H1 (cell line): ENCODE results near the gene F7. TPM values are rescaled to one million over a fixed set of nuclear protein-coding genes. Genes with fewer than 3 reads are reported as not detected.

Experiments
- CTCF ChIA-PET: fragments of 300-600 bp; sonication (Branson Sonifier 250); formaldehyde crosslinking; loops from one replicate; lab custom pipeline; 2021; ENCODE audit not compliant: partially characterized antibody; lab: Charles Lee
- POLR2A ChIA-PET: fragments of 300-600 bp; sonication (Branson Sonifier 250); formaldehyde crosslinking; loops from one replicate; lab custom pipeline; 2021; ENCODE audit warnings: inconsistent platforms; ENCODE audit not compliant: partially characterized antibody; lab: Charles Lee
- DNase-seq, 2 experiments: peaks; one replicate each; pipeline versions ENCODE4 v3.0.0 to v3.0.0-alpha.2; 2010 to 2022; ENCODE audit warnings: low spot score in 2 of 2, low read depth in 1 of 2, mixed read lengths in 1 of 2
- FAIRE-seq: peaks from 2 replicates; lab custom pipeline; 2011; peaks lifted over from hg19 to GRCh38; lab: Jason Lieb, UNC
- H2AFZ ChIP-seq: 2 replicates; pipeline ENCODE4 v1.8.1; 2012; ENCODE audit warnings: low read length, inconsistent platforms
- H2AK5ac ChIP-seq: 2 replicates; pipeline ENCODE4 v1.6.1; 2013; ENCODE audit warnings: low read depth, low read length
- H2BK120ac ChIP-seq: replicated peaks from 2 replicates; pipeline ENCODE3; 2013; ENCODE audit warnings: low read depth, low read length, inconsistent platforms
- H2BK12ac ChIP-seq: 2 replicates; pipeline ENCODE4 v1.6.1; 2013; ENCODE audit warnings: low read depth, low read length
- H2BK15ac ChIP-seq: 2 replicates; pipeline ENCODE4 v1.6.1; 2013; ENCODE audit warnings: low read length
- H2BK20ac ChIP-seq: 2 replicates; pipeline ENCODE4 v1.6.1; 2013; ENCODE audit warnings: low read length
- H2BK5ac ChIP-seq: 2 replicates; pipeline ENCODE4 v1.6.1; 2013; ENCODE audit warnings: low read depth, low read length
- H3K14ac ChIP-seq: 2 replicates; pipeline ENCODE4 v1.6.1; 2013; ENCODE audit warnings: inconsistent platforms; ENCODE audit not compliant: insufficient read length
- H3K18ac ChIP-seq: 2 replicates; pipeline ENCODE4 v1.6.1; 2013; ENCODE audit warnings: low read length; ENCODE audit errors: extremely low read depth
- H3K23ac ChIP-seq: 2 replicates; pipeline ENCODE4 v1.6.1; 2013; ENCODE audit warnings: inconsistent platforms; ENCODE audit not compliant: insufficient read length
- H3K23me2 ChIP-seq: 2 replicates; pipeline ENCODE4 v1.6.1; 2013; ENCODE audit warnings: low read depth, low read length
- H3K27ac ChIP-seq: 2 replicates; pipeline ENCODE4 v1.6.1; 2011; ENCODE audit warnings: low read depth, low read length, inconsistent platforms
- H3K27me3 ChIP-seq, 4 experiments: replicated peaks in 1 of 4; 1 replicate in 1 of 4; 2 replicates in 3 of 4; pipeline versions ENCODE4 v1.6.1 to v1.8.1; 2011 to 2013; ENCODE audit warnings: low read length in 3 of 4, mild to moderate bottlenecking in 3 of 4, inconsistent platforms in 2 of 4, mixed read lengths in 2 of 4, moderate library complexity in 1 of 4; ENCODE audit not compliant: control insufficient read depth in 3 of 4, insufficient read depth in 3 of 4; ENCODE audit errors: extremely low read depth in 1 of 4
- H3K36me3 ChIP-seq, 4 experiments: 2 replicates each; pipeline versions ENCODE4 v1.6.1 to v1.8.1; 2011 to 2013; ENCODE audit warnings: mild to moderate bottlenecking in 4 of 4, low read length in 3 of 4, moderate library complexity in 2 of 4, control low read depth in 1 of 4, inconsistent platforms in 1 of 4; ENCODE audit not compliant: insufficient read depth in 4 of 4, control insufficient read depth in 2 of 4
- H3K4ac ChIP-seq: replicated peaks from 2 replicates; pipeline ENCODE3; 2013; ENCODE audit warnings: low read length, low read depth, mixed read lengths, inconsistent platforms; ENCODE audit not compliant: insufficient read length
- H3K4me1 ChIP-seq, 4 experiments: replicated peaks in 1 of 4; 1 replicate in 1 of 4; 2 replicates in 3 of 4; pipeline versions ENCODE4 v1.6.1 to v1.8.1; 2011 to 2013; ENCODE audit warnings: low read length in 3 of 4, inconsistent platforms in 2 of 4, mixed read lengths in 1 of 4; ENCODE audit not compliant: insufficient read depth in 4 of 4, control insufficient read depth in 3 of 4
- H3K4me2 ChIP-seq, 2 experiments: 2 replicates each; pipeline versions ENCODE4 v1.6.1 to v1.8.1; 2011 to 2013; ENCODE audit warnings: low read depth in 2 of 2, low read length in 2 of 2, control low read depth in 1 of 2, inconsistent platforms in 1 of 2, mild to moderate bottlenecking in 1 of 2; ENCODE audit not compliant: insufficient read depth in 1 of 2
- H3K4me3 ChIP-seq, 4 experiments: fragments of 200-600, 300-600 bp in 1 of 4; sonication (generic), shearing (Covaris generic), sonication (Bioruptor Twin) in 1 of 4; 2 replicates each; pipeline versions ENCODE4 v1.5.1 to v1.8.1; 2011 to 2016; ENCODE audit warnings: low read length in 4 of 4, low read depth in 3 of 4, control low read depth in 2 of 4, inconsistent platforms in 2 of 4, mild to moderate bottlenecking in 2 of 4, mixed read lengths in 1 of 4, moderate library complexity in 1 of 4; ENCODE audit not compliant: insufficient read depth in 2 of 4; ENCODE audit errors: extremely low read depth in 1 of 4
- H3K56ac ChIP-seq: replicated peaks from 2 replicates; pipeline ENCODE3; 2013; ENCODE audit warnings: low read depth, mild to moderate bottlenecking, mixed read lengths, low read length, inconsistent platforms; ENCODE audit not compliant: insufficient read length
- H3K79me1 ChIP-seq: 2 replicates; pipeline ENCODE4 v1.6.1; 2013; ENCODE audit warnings: low read depth, low read length, control low read depth
- H3K79me2 ChIP-seq, 2 experiments: 2 replicates each; pipeline versions ENCODE4 v1.6.1 to v1.8.1; 2012 to 2013; ENCODE audit warnings: low read length in 2 of 2, mild to moderate bottlenecking in 2 of 2, inconsistent platforms in 1 of 2; ENCODE audit not compliant: insufficient read depth in 2 of 2, control insufficient read depth in 1 of 2
- H3K9ac ChIP-seq, 4 experiments: replicated peaks in 1 of 4; 1 replicate in 1 of 4; 2 replicates in 3 of 4; pipeline versions ENCODE4 v1.6.1 to v1.8.1; 2011 to 2013; ENCODE audit warnings: low read depth in 3 of 4, low read length in 3 of 4, control low read depth in 2 of 4, mild to moderate bottlenecking in 2 of 4, moderate library complexity in 2 of 4, inconsistent platforms in 1 of 4; ENCODE audit errors: extremely low read depth in 1 of 4
- H3K9me3 ChIP-seq, 2 experiments: 2 replicates each; pipeline versions ENCODE4 v1.6.1 to v1.8.1; 2012 to 2013; ENCODE audit warnings: mild to moderate bottlenecking in 2 of 2, moderate library complexity in 2 of 2, control low read depth in 1 of 2, inconsistent platforms in 1 of 2, low read depth in 1 of 2, low read length in 1 of 2, mixed read lengths in 1 of 2; ENCODE audit not compliant: insufficient read depth in 2 of 2
- H4K20me1 ChIP-seq, 2 experiments: replicated peaks in 1 of 2; 2 replicates each; pipeline versions ENCODE3 to v1.8.1; 2011 to 2013; ENCODE audit warnings: inconsistent platforms in 2 of 2, low read length in 2 of 2, mild to moderate bottlenecking in 1 of 2; ENCODE audit not compliant: insufficient read depth in 2 of 2, control insufficient read depth in 1 of 2
- H4K5ac ChIP-seq: 2 replicates; pipeline ENCODE4 v1.6.1; 2013; ENCODE audit warnings: low read length, low read depth, mixed read lengths, inconsistent platforms; ENCODE audit not compliant: insufficient read length
- H4K8ac ChIP-seq: 2 replicates; pipeline ENCODE4 v1.8.0; 2013; ENCODE audit warnings: mild to moderate bottlenecking, moderate library complexity, low read length, inconsistent platforms; ENCODE audit not compliant: insufficient read depth; ENCODE audit errors: extremely low read depth
- H4K91ac ChIP-seq: replicated peaks from 2 replicates; pipeline ENCODE3; 2013; ENCODE audit warnings: low read length, mixed read lengths, inconsistent platforms; ENCODE audit not compliant: insufficient read length
- CTBP2 ChIP-seq: IDR thresholded peaks from 2 replicates; pipeline ENCODE4 v1.7.0; 2011; ENCODE audit warnings: borderline replicate concordance, mild to moderate bottlenecking, moderate library complexity, mixed read lengths, low read length; ENCODE audit not compliant: insufficient read depth, insufficient read length
- EZH2 ChIP-seq: fragments of 200-600 bp; sonication (generic); IDR thresholded peaks from 2 replicates; pipeline ENCODE4 v1.7.1; 2012; ENCODE audit warnings: low read depth, mild to moderate bottlenecking, moderate library complexity, low read length, inconsistent platforms; ENCODE audit not compliant: severe bottlenecking
- GABPA ChIP-seq: IDR thresholded peaks from 2 replicates; pipeline ENCODE4 v1.6.1; 2011; ENCODE audit warnings: mild to moderate bottlenecking, low read length, moderate library complexity, borderline replicate concordance; ENCODE audit not compliant: insufficient read depth
- JUND ChIP-seq: IDR thresholded peaks from 2 replicates; pipeline ENCODE4 v1.6.1; 2011; ENCODE audit warnings: mild to moderate bottlenecking, improper control_type of control experiment, low read length
- RBBP5 ChIP-seq: IDR thresholded peaks from 2 replicates; pipeline ENCODE4 v1.7.1; 2012; ENCODE audit warnings: low read depth, mild to moderate bottlenecking, inconsistent platforms, low read length, moderate library complexity, borderline replicate concordance
- SAP30 ChIP-seq: fragments of 300-600 bp; sonication (generic); IDR thresholded peaks from 2 replicates; pipeline ENCODE4 v1.7.1; 2012; ENCODE audit warnings: low read length, moderate library complexity, mild to moderate bottlenecking, inconsistent platforms; ENCODE audit not compliant: insufficient read depth, insufficient replicate concordance
- SRF ChIP-seq: IDR thresholded peaks from 2 replicates; pipeline ENCODE4 v1.6.1; 2011; ENCODE audit warnings: mild to moderate bottlenecking, low read depth, low read length, moderate library complexity
- TAF7 ChIP-seq: optimal IDR thresholded peaks from 2 replicates; pipeline ENCODE3; 2011; ENCODE audit warnings: low read depth, mild to moderate bottlenecking, inconsistent platforms, low read length, moderate library complexity, borderline replicate concordance
- WGBS, 2 experiments: shearing (Covaris generic) in 1 of 2; methylation state at CpG; one replicate each; pipeline versions ENCODE4 v1.1.6 to v1.1.7; 2013 to 2015; ENCODE audit warnings: low lambda C conversion rate in 2 of 2, mixed read lengths in 2 of 2, inconsistent platforms in 1 of 2, low coverage in 1 of 2, missing lambda C conversion rate in 1 of 2; ENCODE audit not compliant: insufficient replicate concordance in 2 of 2, insufficient coverage in 1 of 2, insufficient read length in 1 of 2; ENCODE audit errors: extremely low coverage in 1 of 2, missing lambda C conversion rate in 1 of 2; 5-methylcytosine and 5-hydroxymethylcytosine counted together
- polyA plus RNA-seq, 7 experiments: library from polyadenylated mRNA; depleted of rRNA in 3 of 7; stranded (reverse) in 5 of 7; unstranded in 2 of 7; fragments of >200 nt in 5 of 7; fragments of 200-250 nt in 2 of 7; gene quantifications; 1 replicate in 5 of 7; 2 replicates in 1 of 7; 4 replicates in 1 of 7; pipeline versions ENCODE4 v1.2.1 to v1.2.3, GENCODE V29; 2011 to 2013; ENCODE audit warnings: missing spikeins in 2 of 7, mixed read lengths in 2 of 7
- total RNA-seq: library from RNA; stranded (reverse); fragmentation: NEBNext Ultra II Directional; extraction: Animal tissue kit (Norgen Biotek cat#: 25700); gene quantifications from 2 replicates; pipeline ENCODE4 v1.2.1, GENCODE V29; 2021
- TF ChIP-seq, protein P1 (sequence below), 3 experiments: IDR thresholded peaks; 1 replicate in 2 of 3; 2 replicates in 1 of 3; pipeline versions ENCODE4 v1.5.1 to v1.6.1; 2011; ENCODE audit warnings: low read length in 3 of 3, mild to moderate bottlenecking in 3 of 3, inconsistent platforms in 2 of 3, low read depth in 1 of 3, moderate library complexity in 1 of 3; ENCODE audit not compliant: insufficient read depth in 1 of 3; ENCODE audit errors: control extremely low read depth in 1 of 3

The F7 gene
- total and polyA plus RNA-seq, 2 of the 8 experiments (the other 6 are each of a cell fraction or from before 2014, with no cell fraction given), result 0.43 to 0.98 TPM

DNA sequence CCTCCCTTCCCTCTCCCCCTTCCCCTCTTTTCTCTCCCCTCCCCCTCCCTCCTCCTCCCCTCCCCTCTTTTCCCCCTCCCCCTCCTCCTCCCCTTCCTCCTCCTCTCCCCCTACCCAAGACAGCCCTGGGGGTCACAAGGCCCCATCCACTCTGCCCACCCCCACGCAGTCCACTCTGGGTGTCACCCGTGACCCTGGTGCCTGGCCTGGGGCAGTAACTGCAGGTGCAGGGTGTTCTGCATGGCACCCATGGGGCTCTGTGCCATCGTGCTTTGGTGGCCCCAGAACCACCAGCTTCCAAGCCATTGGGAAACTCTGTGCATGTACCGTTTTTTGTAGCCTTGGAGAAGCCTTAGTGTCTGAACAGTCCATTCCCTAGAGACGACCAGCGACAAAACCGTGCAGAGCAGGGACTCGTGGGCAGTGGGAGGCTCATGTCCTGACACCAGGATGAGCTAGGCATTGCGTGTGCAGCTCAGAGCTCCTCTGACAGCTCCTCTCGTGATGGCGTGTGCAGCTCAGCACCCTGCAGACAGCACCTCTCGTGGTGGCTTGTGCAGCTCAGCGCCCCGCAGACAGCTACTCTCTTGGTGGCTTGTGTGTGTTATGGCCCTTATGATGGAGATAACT, 43.7 kb upstream of the F7 start:
- Histone ChIP-seq H3K9me3 (peaks cover 0 to 3% of the 10 kb centered on the region in 2 experiments; a peak in 1 of 4 replicates), H4K91ac (no peak overlapping the region), H2AK5ac (no peak overlapping the region), H3K56ac (no peak overlapping the region), H3K36me3 (no peaks in the 10 kb centered on the region), H3K4me2 (no peak overlapping the region), H2BK15ac (0 out of 2 replicates have a peak overlapping the region, but pooled peaks have one; percentile 46), H2BK5ac (no peak overlapping the region), H3K27me3 (no peaks in the 10 kb centered on the region), H4K8ac (no peak overlapping the region), H3K4ac (no peak overlapping the region), H4K20me1 (peaks cover 0 to 3% of the 10 kb centered on the region in 2 experiments), H3K4me3 (no peak overlapping the region), H2BK12ac (no peak overlapping the region), H4K5ac (no peak overlapping the region), H2BK120ac (no peak overlapping the region), H3K27ac (no peak overlapping the region), H3K79me2 (no peaks in the 10 kb centered on the region), H3K18ac (no peak overlapping the region; the same call in 1 of the 2 replicates), H2BK20ac (no peak overlapping the region), H3K4me1 (no peaks in the 10 kb centered on the region), H3K14ac (no peak overlapping the region), H3K9ac (no peak overlapping the region), H2AFZ (no peak overlapping the region), H3K23me2 (peaks cover 10% of the 10 kb centered on the region; the same call in 1 of the 2 replicates), H3K79me1 (no peaks in the 10 kb centered on the region), H3K23ac (no peak overlapping the region)
- DNase-seq (no peak), FAIRE-seq (no peak)
- POLR2A ChIA-PET, result no interaction called here
- CTCF ChIA-PET, result interaction anchor here (1.5 to 4.9 kb wide), 4 partner anchors 8 to 28 kb away, joined by 4 to 20 read pairs (median 8); no protein-coding TSS in a partner anchor
- WGBS, 2 experiments, result 79% methylated on average over 13 of the region's 14 CpGs; no CpG with 5 or more reads in 1 of the 2 experiments
- TF ChIP-seq GABPA (no peak), JUND (no peak), SRF (no peak), EZH2 (no peak), CTBP2 (no peak), RBBP5 (no peak), SAP30 (no peak), TAF7 (no peak)
- TF ChIP-seq, protein P1, sequence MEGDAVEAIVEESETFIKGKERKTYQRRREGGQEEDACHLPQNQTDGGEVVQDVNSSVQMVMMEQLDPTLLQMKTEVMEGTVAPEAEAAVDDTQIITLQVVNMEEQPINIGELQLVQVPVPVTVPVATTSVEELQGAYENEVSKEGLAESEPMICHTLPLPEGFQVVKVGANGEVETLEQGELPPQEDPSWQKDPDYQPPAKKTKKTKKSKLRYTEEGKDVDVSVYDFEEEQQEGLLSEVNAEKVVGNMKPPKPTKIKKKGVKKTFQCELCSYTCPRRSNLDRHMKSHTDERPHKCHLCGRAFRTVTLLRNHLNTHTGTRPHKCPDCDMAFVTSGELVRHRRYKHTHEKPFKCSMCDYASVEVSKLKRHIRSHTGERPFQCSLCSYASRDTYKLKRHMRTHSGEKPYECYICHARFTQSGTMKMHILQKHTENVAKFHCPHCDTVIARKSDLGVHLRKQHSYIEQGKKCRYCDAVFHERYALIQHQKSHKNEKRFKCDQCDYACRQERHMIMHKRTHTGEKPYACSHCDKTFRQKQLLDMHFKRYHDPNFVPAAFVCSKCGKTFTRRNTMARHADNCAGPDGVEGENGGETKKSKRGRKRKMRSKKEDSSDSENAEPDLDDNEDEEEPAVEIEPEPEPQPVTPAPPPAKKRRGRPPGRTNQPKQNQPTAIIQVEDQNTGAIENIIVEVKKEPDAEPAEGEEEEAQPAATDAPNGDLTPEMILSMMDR (IDR thresholded peaks at IDR 0.05; ENCODE audit: control extremely low read depth in 1 of 3, insufficient read depth in 1 of 3, low read depth in 1 of 3, low read length in 3 of 3), result no peak
